ENCODE measurements around the gene ANTXR1. TPM values are rescaled to one million over a fixed set of nuclear protein-coding genes. Genes with fewer than 3 reads are reported as not detected.

The ANTXR1 gene
- total RNA-seq, 1 experiment from 2014 or later: 30.8 TPM

DNA sequence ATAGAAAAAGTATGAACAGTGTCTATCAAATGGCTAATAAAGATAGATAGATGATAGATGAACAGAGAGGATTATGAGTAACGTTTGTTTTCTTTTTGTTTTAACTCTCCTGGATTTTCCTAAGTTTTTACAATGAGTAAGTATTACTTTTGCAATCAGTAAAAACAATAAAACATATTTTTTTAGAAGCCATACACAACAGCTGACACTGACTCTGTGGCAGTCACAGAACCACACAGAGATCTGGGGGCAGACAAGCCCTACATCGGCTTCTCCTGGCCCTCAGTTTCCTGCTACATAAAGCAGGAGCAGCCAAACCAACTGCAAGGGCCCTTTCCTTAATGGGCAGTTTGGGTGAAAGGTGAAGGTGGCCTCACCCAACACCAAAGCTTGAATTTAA lies 63.6 kb downstream of the ANTXR1 start:
- Histone ChIP-seq H3K4me1 (replicated peaks) (peaks cover 9% of the 10 kb centered on the region), H3K27me3 (replicated peaks) (no peaks in the 10 kb centered on the region), H3K9me3 (replicated peaks) (no peaks in the 10 kb centered on the region), H3K36me3 (peaks cover 57% of the 10 kb centered on the region), H3K27ac (no peak overlapping the region), H3K4me3 (no peak overlapping the region)
- no peak for DNase-seq (ENCODE audit: low read depth in 1 of 2, low spot score in 2 of 2)

GRCh38 chr2:69077252-69077950 lies 64.4 kb downstream of the ANTXR1 start:
- peaks cover 17% of the 10 kb centered on the region for H3K4me1 ChIP-seq (replicated peaks)
- no peak for DNase-seq (ENCODE audit: low read depth in 1 of 2, low spot score in 2 of 2)
- H3K36me3 ChIP-seq: peaks cover 62% of the 10 kb centered on the region
- H3K27ac ChIP-seq: no peak overlapping the region
- H3K9me3 ChIP-seq (replicated peaks): no peaks in the 10 kb centered on the region
- no peak overlapping the region for H3K4me3 ChIP-seq
- no peaks in the 10 kb centered on the region for H3K27me3 ChIP-seq (replicated peaks)

GRCh38 chr2:69080071-69080470 lies 67.1 kb downstream of the ANTXR1 start:
- peaks cover 27% of the 10 kb centered on the region for H3K4me1 ChIP-seq (replicated peaks)
- peaks cover 48% of the 10 kb centered on the region for H3K36me3 ChIP-seq
- H3K27ac ChIP-seq: no peak overlapping the region
- H3K9me3 ChIP-seq (replicated peaks): no peaks in the 10 kb centered on the region
- no peaks in the 10 kb centered on the region for H3K27me3 ChIP-seq (replicated peaks)
- DNase-seq (ENCODE audit: low read depth in 1 of 2, low spot score in 2 of 2): no peak
- H3K4me3 ChIP-seq: no peak overlapping the region

DNA sequence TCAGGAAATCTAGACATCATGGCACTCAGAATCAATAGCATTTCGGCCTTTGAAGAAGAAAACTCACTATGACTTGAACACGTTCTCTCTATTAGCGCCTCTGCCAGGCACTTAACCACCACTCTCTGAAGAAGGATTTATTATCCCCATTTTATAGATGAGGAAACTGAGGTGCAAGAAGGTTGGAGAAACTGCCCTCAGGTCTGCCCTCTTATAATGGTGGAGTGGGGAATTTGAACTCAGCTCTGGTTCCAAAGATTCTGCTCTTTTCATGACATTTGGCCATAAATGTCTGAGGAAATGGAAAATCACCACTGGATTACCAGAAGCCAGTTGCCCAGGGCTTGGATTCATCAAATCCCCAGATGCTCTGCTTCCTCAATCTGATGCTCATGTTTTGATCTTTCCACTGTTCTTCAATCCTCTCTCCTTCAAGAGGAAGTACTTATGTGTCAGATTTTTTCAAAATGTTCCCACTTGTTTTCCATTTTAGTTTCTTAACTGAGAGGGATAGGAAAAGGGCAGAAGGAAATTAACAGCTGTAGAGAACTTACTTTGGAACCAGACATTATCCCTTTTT lies 68.1 kb downstream of the ANTXR1 start:
- DNase-seq (ENCODE audit: low read depth in 1 of 2, low spot score in 2 of 2): no peak
- peaks cover 40% of the 10 kb centered on the region for H3K36me3 ChIP-seq
- peaks cover 33% of the 10 kb centered on the region for H3K4me1 ChIP-seq (replicated peaks)

GRCh38 chr2:69081757-69082156 lies 68.8 kb downstream of the ANTXR1 start:
- Histone ChIP-seq H3K4me3 (no peak overlapping the region), H3K27ac (peak overlapping the region; percentile 60), H3K4me1 (replicated peaks) (peaks cover 40% of the 10 kb centered on the region), H3K36me3 (peaks cover 33% of the 10 kb centered on the region), H3K9me3 (replicated peaks) (no peaks in the 10 kb centered on the region), H3K27me3 (replicated peaks) (no peaks in the 10 kb centered on the region)
- DNase-seq (ENCODE audit: low read depth in 1 of 2, low spot score in 2 of 2): no peak

More for the DNA sequence above, 68.1 kb downstream of the ANTXR1 start:
- H3K4me3 ChIP-seq: no peak overlapping the region
- H3K27ac ChIP-seq: no peak overlapping the region
- no peaks in the 10 kb centered on the region for H3K9me3 ChIP-seq (replicated peaks)
- H3K27me3 ChIP-seq (replicated peaks): no peaks in the 10 kb centered on the region

GRCh38 chr2:69082430-69082997 lies 69.5 kb downstream of the ANTXR1 start:
- peaks cover 46% of the 10 kb centered on the region for H3K4me1 ChIP-seq (replicated peaks)
- peak; percentile 94 to 95 for DNase-seq (ENCODE audit: low read depth in 1 of 2, low spot score in 2 of 2)
- peaks cover 32% of the 10 kb centered on the region for H3K36me3 ChIP-seq
- peak overlapping the region; percentile 60 for H3K27ac ChIP-seq
- H3K9me3 ChIP-seq (replicated peaks): no peaks in the 10 kb centered on the region
- no peaks in the 10 kb centered on the region for H3K27me3 ChIP-seq (replicated peaks)
- H3K4me3 ChIP-seq: no peak overlapping the region

DNA sequence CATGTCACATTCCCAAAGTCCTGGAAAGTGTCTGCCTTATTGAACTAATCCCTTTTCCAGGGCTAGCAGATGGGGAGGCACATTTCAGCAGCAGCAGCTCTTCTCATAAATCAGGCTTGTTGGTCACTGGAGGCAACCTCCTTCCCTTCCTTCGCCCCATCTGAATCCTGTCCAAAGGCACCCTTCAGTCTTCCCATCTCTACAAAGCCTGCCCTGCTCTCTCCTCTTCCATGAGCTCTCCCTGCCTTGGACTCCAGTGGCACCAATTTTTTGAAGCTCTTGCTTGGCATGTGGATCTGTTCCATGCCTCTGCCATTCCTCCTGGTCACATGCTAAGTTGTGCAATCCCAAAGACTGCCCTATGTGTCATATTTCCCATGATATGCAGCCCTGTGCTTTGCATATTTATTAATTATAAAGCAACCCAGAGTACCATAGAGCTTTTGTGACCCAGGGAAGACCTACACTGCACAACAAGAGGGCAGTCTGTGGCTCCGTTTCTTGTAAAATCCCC lies 70.3 kb downstream of the ANTXR1 start:
- Histone ChIP-seq H3K9me3 (replicated peaks) (no peaks in the 10 kb centered on the region), H3K27ac (peak overlapping the region; percentile 60), H3K27me3 (replicated peaks) (no peaks in the 10 kb centered on the region), H3K36me3 (peaks cover 27% of the 10 kb centered on the region), H3K4me1 (replicated peaks) (peaks cover 51% of the 10 kb centered on the region), H3K4me3 (no peak overlapping the region)
- no peak for DNase-seq (ENCODE audit: low read depth in 1 of 2, low spot score in 2 of 2)

- Histone ChIP-seq H3K36me3 (peaks cover 25% of the 10 kb centered on the region), H3K27me3 (replicated peaks) (no peaks in the 10 kb centered on the region), H3K27ac (no peak overlapping the region), H3K4me1 (replicated peaks) (peaks cover 51% of the 10 kb centered on the region), H3K9me3 (replicated peaks) (no peaks in the 10 kb centered on the region), H3K4me3 (no peak overlapping the region)
- no peak for DNase-seq (ENCODE audit: low read depth in 1 of 2, low spot score in 2 of 2)
Measured at GRCh38 chr2:69084492-69084891, 71.5 kb downstream of the ANTXR1 start.

DNA sequence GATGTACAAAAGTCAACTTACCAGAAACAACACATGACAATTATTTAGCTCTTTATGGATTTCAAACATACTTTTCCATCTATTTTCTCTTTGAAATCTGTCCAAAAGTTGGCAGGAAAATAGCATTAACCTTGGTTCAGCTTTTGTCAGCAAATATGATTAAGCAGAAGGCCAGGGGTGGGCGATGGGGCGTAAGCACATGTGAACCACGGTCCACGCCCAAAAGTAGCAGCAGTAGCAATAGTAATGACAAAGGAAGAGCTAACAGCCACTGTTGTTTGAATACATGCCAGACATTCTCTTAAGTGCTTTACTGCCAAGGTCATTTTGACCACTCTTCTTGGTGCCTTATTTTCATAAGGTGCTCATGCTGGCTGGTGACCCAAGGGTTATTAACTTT lies 73.5 kb downstream of the ANTXR1 start:
- H3K4me1 ChIP-seq (replicated peaks): peaks cover 51% of the 10 kb centered on the region
- no peaks in the 10 kb centered on the region for H3K9me3 ChIP-seq (replicated peaks)
- peaks cover 15% of the 10 kb centered on the region for H3K36me3 ChIP-seq
- H3K4me3 ChIP-seq: no peak overlapping the region
- no peaks in the 10 kb centered on the region for H3K27me3 ChIP-seq (replicated peaks)
- DNase-seq (ENCODE audit: low read depth in 1 of 2, low spot score in 2 of 2): peak in 1 of 2 experiments; percentile 26
- H3K27ac ChIP-seq: no peak overlapping the region

DNA sequence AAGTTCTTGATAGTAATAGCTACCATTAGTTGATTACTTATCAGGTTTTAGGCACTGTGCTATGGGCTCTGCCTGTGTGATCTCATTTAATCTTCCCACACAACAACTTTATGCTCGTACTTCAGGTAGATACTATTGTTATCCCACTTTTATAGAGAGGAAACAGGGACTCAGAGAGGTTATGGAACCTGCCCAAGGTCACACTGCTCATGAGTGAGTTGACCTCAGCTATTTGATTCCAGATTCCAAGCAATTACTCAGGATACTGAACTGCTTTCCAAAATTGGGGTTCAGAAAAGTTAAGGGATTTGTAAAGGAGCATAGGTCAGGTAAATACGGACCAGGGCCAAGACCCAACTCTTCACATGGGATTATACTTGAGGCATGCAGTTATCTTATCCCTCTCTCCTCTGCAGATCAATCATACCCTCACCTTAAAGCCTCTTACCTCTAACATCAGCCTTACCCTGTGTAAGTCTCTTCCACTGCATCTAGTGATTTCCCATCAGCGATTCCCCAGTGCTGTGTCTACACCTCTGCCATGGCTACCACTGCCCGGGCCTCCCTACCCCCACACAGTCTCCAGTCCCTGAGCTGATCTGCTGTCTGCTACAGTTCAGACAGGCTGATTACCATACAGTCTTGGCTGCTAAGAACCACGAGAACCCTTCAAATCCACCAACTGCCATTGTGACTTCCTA lies 74.4 kb downstream of the ANTXR1 start:
- Histone ChIP-seq H3K4me3 (no peak overlapping the region), H3K9me3 (replicated peaks) (no peaks in the 10 kb centered on the region), H3K4me1 (replicated peaks) (peaks cover 43% of the 10 kb centered on the region), H3K36me3 (peaks cover 18% of the 10 kb centered on the region), H3K27ac (no peak overlapping the region), H3K27me3 (replicated peaks) (no peaks in the 10 kb centered on the region)
- no peak for DNase-seq (ENCODE audit: low read depth in 1 of 2, low spot score in 2 of 2)

- H3K27ac ChIP-seq: no peak overlapping the region
- peaks cover 23% of the 10 kb centered on the region for H3K36me3 ChIP-seq
- H3K27me3 ChIP-seq (replicated peaks): no peaks in the 10 kb centered on the region
- DNase-seq (ENCODE audit: low read depth in 1 of 2, low spot score in 2 of 2): no peak
- H3K4me3 ChIP-seq: no peak overlapping the region
- no peaks in the 10 kb centered on the region for H3K9me3 ChIP-seq (replicated peaks)
- H3K4me1 ChIP-seq (replicated peaks): peaks cover 44% of the 10 kb centered on the region
Measured at GRCh38 chr2:69087912-69088240, 74.9 kb downstream of the ANTXR1 start.

- Histone ChIP-seq H3K27ac (no peak overlapping the region), H3K27me3 (replicated peaks) (no peaks in the 10 kb centered on the region), H3K4me1 (replicated peaks) (peaks cover 41% of the 10 kb centered on the region), H3K4me3 (no peak overlapping the region), H3K36me3 (peaks cover 26% of the 10 kb centered on the region), H3K9me3 (replicated peaks) (no peaks in the 10 kb centered on the region)
- DNase-seq (ENCODE audit: low read depth in 1 of 2, low spot score in 2 of 2): no peak
Measured at GRCh38 chr2:69088466-69088865, 75.5 kb downstream of the ANTXR1 start.

DNA sequence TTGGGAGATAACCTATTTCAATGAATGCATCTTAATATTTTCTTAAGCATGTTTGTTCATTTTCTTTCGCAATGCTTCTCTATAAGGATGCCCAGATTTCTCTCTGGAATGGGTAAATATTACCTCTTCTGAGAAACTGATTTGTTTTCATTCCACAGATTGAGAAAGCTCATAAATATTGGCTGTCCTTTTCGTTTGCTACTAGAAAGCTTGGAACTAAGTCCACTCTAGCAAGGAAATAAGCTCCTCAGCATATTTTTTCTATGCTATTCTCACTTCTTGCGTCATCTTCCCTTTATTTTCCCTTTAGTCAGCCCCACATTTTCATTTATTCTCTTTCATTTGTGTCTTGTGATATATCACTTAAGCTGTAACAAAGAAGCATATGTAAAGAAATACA lies 76.3 kb downstream of the ANTXR1 start:
- Histone ChIP-seq H3K9me3 (replicated peaks) (no peaks in the 10 kb centered on the region), H3K4me1 (replicated peaks) (peaks cover 33% of the 10 kb centered on the region), H3K36me3 (peaks cover 28% of the 10 kb centered on the region), H3K4me3 (no peak overlapping the region), H3K27me3 (replicated peaks) (no peaks in the 10 kb centered on the region), H3K27ac (no peak overlapping the region)
- no peak for DNase-seq (ENCODE audit: low read depth in 1 of 2, low spot score in 2 of 2)

- no peak overlapping the region for H3K4me3 ChIP-seq
- no peak overlapping the region for H3K27ac ChIP-seq
- DNase-seq (ENCODE audit: low read depth in 1 of 2, low spot score in 2 of 2): no peak
- H3K9me3 ChIP-seq (replicated peaks): no peaks in the 10 kb centered on the region
- peaks cover 33% of the 10 kb centered on the region for H3K4me1 ChIP-seq (replicated peaks)
- H3K36me3 ChIP-seq: peaks cover 31% of the 10 kb centered on the region
- no peaks in the 10 kb centered on the region for H3K27me3 ChIP-seq (replicated peaks)
Measured at GRCh38 chr2:69089998-69090397, 77.0 kb downstream of the ANTXR1 start.
